A673 (cell line): ENCODE data around the gene S100A16. TPM values are rescaled to one million over a fixed set of nuclear protein-coding genes. Genes with fewer than 3 reads are reported as not detected.
"Not testable (repeated sequence)": the region's sequence is repeated elsewhere in the genome, so short reads cannot be mapped to it uniquely, and the experiment has no call there.

Experiments
- BruUV-seq: library from RNA; stranded (reverse); fragments of 400-500 nt; replicated peaks from 2 replicates; lab custom pipeline; 2021; lab: Mats Ljungman, UMichigan
- CTCF ChIA-PET: fragments of 300-600 bp; sonication (Branson Sonifier 250); formaldehyde crosslinking; loops from one replicate; lab custom pipeline; 2022; ENCODE audit warnings: antibody characterized with exemption; lab: Charles Lee
- POLR2A ChIA-PET: fragments of 300-600 bp; sonication (Branson Sonifier 250); formaldehyde crosslinking; loops from one replicate; lab custom pipeline; 2022; ENCODE audit warnings: antibody characterized with exemption; ENCODE audit not compliant: low non-redundant PET; lab: Charles Lee
- DNase-seq: peaks from one replicate; pipeline ENCODE4 v3.0.0-alpha.2; 2015; ENCODE audit warnings: low spot score
- H3K27ac ChIP-seq: fragments of 200-600 bp; sonication (generic); 2 replicates; pipeline ENCODE4 v1.5.1; 2016; ENCODE audit warnings: mixed run types, low read depth, mild to moderate bottlenecking, mixed read lengths, antibody characterized with exemption, low read length; ENCODE audit not compliant: poor library complexity, severe bottlenecking
- H3K27me3 ChIP-seq: fragments of 200-600 bp; sonication (generic); replicated peaks from 2 replicates; pipeline ENCODE4 v1.6.1; 2017; ENCODE audit warnings: mixed run types, low read depth, mild to moderate bottlenecking, mixed read lengths, antibody characterized with exemption, low read length; ENCODE audit not compliant: insufficient read depth, poor library complexity
- H3K36me3 ChIP-seq: fragments of 200-600 bp; sonication (generic); 2 replicates; pipeline ENCODE4 v1.6.1; 2016; ENCODE audit warnings: mixed run types, mild to moderate bottlenecking, mixed read lengths, antibody characterized with exemption, low read length; ENCODE audit not compliant: insufficient read depth, poor library complexity, severe bottlenecking
- H3K4me1 ChIP-seq: fragments of 200-600 bp; sonication (generic); 2 replicates; pipeline ENCODE4 v1.6.1; 2017; ENCODE audit warnings: mixed run types, mild to moderate bottlenecking, mixed read lengths, antibody characterized with exemption, low read length; ENCODE audit not compliant: insufficient read depth, poor library complexity, severe bottlenecking
- H3K4me3 ChIP-seq: fragments of 200-600 bp; sonication (generic); 2 replicates; pipeline ENCODE4 v1.5.1; 2016; ENCODE audit warnings: low read depth, mixed run types, mild to moderate bottlenecking, mixed read lengths, low read length; ENCODE audit not compliant: poor library complexity, severe bottlenecking
- H3K9me3 ChIP-seq: fragments of 200-600 bp; sonication (generic); 2 replicates; pipeline ENCODE4 v1.6.1; 2016; ENCODE audit warnings: mixed run types, low read depth, mild to moderate bottlenecking, mixed read lengths, antibody characterized with exemption, low read length; ENCODE audit not compliant: poor library complexity, severe bottlenecking
- EZH2 ChIP-seq: fragments of 200-600 bp; sonication (generic); IDR thresholded peaks from 2 replicates; pipeline ENCODE4 v1.6.1; 2017; ENCODE audit warnings: borderline replicate concordance, low read depth, mild to moderate bottlenecking, mixed read lengths, antibody characterized with exemption, low read length; ENCODE audit not compliant: poor library complexity, severe bottlenecking
- intact Hi-C: fragments of 100-400 bp; cut with micrococcal nuclease; formaldehyde crosslinking; loops from one replicate; pipeline ENCODE4 v1.10.0; 2022; ENCODE audit not compliant: unreplicated experiment
- total RNA-seq: library from RNA; stranded (reverse); gene quantifications from 2 replicates; pipeline ENCODE4 v1.2.3, GENCODE V29; 2021
- TF ChIP-seq, protein P1 (sequence below): fragments of 300-800, 200-600 bp; sonication (generic); conservative IDR thresholded peaks from 2 replicates; pipeline ENCODE4 v1.5.1; 2017; ENCODE audit warnings: low read depth, mild to moderate bottlenecking, antibody characterized with exemption, low read length, moderate library complexity, mixed read lengths

Gene S100A16
- total RNA-seq, 1 experiment from 2014 or later = 0.43 TPM

DNA sequence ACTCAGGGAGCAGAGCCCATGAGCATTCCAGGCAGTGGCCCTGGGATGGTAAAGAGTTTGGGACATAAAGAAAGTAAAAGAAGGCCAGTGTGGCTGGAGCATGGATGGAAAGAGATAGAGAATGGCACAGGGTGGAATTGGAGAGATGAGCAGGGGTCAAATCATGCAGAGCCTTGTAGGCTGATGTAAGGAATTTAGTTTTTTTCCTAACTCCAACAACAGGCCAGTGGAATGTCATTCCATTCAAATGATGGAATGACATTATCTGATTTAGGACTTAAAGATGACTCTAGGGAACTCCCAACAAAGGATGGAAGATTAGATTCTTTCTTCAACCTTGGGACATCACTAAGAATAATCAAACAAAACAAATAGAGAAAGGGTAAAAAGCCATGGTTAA, 34.4 kb downstream of the S100A16 start:
- Histone ChIP-seq H3K27ac (no peak overlapping the region), H3K4me1 (no peaks in the 10 kb centered on the region), H3K4me3 (no peak overlapping the region), H3K36me3 (no peaks in the 10 kb centered on the region), H3K9me3 (no peaks in the 10 kb centered on the region), H3K27me3 (no peaks in the 10 kb centered on the region)
- POLR2A ChIA-PET = no interaction called here
- no peak for DNase-seq
- no TSS peak for BruUV-seq
- TF ChIP-seq, protein P1, sequence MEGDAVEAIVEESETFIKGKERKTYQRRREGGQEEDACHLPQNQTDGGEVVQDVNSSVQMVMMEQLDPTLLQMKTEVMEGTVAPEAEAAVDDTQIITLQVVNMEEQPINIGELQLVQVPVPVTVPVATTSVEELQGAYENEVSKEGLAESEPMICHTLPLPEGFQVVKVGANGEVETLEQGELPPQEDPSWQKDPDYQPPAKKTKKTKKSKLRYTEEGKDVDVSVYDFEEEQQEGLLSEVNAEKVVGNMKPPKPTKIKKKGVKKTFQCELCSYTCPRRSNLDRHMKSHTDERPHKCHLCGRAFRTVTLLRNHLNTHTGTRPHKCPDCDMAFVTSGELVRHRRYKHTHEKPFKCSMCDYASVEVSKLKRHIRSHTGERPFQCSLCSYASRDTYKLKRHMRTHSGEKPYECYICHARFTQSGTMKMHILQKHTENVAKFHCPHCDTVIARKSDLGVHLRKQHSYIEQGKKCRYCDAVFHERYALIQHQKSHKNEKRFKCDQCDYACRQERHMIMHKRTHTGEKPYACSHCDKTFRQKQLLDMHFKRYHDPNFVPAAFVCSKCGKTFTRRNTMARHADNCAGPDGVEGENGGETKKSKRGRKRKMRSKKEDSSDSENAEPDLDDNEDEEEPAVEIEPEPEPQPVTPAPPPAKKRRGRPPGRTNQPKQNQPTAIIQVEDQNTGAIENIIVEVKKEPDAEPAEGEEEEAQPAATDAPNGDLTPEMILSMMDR = no peak
- TF ChIP-seq EZH2 = no peak
- intact Hi-C loops = no loop called here
- CTCF ChIA-PET = no interaction called here

DNA sequence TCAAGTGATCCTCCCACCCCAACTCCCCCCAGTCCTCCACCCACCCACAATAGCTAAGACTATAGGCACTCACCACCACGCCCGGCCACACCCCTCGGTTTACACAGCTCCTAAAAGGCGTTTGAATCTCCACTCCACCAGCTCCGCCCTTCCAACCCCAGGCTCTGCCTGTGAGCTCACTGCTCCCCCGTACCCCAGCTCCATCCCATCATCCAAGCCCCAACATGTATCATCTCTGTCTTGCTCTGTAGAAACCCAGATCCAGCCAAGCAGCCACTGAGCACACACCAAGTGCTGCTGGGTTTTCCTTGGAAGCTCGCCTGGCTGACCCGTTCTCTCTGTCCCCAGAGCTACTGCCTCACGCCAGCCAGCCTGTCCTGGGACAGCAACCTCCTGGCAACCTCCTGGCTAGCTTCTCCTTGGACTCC, 35.3 kb downstream of the S100A16 start:
- Histone ChIP-seq H3K9me3 (no peaks in the 10 kb centered on the region), H3K27me3 (no peaks in the 10 kb centered on the region), H3K4me1 (no peaks in the 10 kb centered on the region), H3K27ac (no peak overlapping the region), H3K4me3 (no peak overlapping the region), H3K36me3 (no peaks in the 10 kb centered on the region)
- CTCF ChIA-PET = no interaction called here
- intact Hi-C loops = no loop called here
- TF ChIP-seq EZH2 = no peak
- TF ChIP-seq, protein P1 = no peak
- POLR2A ChIA-PET = no interaction called here
- BruUV-seq = no TSS peak
- DNase-seq = no peak

DNA sequence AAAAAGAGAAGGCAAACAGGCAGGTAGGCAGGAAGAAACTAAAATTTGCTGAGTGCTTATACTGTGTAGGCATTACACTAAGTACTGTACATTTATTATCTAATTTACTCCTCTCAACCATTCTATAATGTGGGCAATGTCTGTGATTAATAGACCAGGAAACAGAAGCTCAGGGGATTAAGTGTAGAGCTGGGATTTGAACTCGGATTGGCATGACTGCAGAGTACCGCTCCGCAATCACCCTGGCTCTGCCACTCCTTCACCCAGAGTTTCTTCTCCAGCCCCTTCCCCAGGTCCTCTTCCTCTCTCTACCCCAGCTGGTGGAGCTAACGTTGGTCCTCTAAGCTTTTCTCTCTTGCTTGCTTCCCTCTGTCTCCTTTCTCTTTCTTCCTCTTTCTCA, 35.8 kb downstream of the S100A16 start:
- CTCF ChIA-PET = no interaction called here
- Histone ChIP-seq H3K9me3 (no peaks in the 10 kb centered on the region), H3K27me3 (no peaks in the 10 kb centered on the region), H3K4me3 (no peak overlapping the region), H3K36me3 (no peaks in the 10 kb centered on the region), H3K27ac (no peak overlapping the region), H3K4me1 (no peaks in the 10 kb centered on the region)
- intact Hi-C loops = no loop called here
- no peak for DNase-seq
- POLR2A ChIA-PET = no interaction called here
- BruUV-seq = no TSS peak
- TF ChIP-seq, protein P1 = no peak
- TF ChIP-seq EZH2 = no peak

DNA sequence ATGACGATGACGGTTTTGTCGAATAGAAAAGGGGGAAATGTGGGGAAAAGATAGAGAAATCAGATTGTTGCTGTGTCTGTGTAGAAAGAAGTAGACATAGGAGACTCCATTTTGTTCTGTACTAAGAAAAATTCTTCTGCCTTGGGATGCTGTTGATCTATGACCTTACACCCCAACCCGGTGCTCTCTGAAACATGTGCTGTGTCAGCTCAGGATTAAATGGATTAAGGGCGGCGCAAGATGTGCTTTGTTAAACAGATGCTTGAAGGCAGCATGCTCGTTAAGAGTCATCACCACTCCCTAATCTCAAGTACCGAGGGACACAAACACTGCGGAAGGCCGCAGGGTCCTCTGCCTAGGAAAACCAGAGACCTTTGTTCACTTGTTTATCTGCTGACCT, 37.4 kb downstream of the S100A16 start:
- H3K4me3 ChIP-seq, BruUV-seq, H3K27me3 ChIP-seq, H3K9me3 ChIP-seq, POLR2A ChIA-PET, H3K27ac ChIP-seq, DNase-seq, CTCF ChIA-PET, H3K36me3 ChIP-seq, H3K4me1 ChIP-seq, intact Hi-C loops: not testable (repeated sequence)

DNA sequence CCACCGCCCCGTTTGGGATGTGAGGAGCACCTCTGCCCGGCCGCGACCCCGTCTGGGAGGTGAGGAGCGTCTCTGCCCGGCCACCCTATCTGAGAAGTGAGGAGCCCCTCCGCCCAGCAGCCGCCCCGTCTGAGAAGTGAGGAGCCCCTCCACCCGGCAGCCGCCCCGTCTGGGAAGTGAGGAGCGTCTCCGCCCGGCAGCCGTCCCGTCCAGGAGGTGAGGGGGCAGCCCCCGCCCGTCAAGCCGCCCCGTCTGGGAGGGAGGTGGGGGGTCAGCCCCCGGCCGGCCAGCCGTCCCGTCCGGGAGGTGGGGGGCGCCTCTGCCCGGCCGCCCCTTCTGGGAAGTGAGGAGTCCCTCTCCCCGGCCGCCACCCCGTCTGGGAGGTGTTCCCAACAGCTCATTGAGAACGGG, 37.9 kb downstream of the S100A16 start:
- CTCF ChIA-PET = not testable (repeated sequence)

More for the DNA sequence above, 37.9 kb downstream of the S100A16 start:
- H3K4me3 ChIP-seq, H3K27me3 ChIP-seq, H3K9me3 ChIP-seq, H3K36me3 ChIP-seq, intact Hi-C loops, POLR2A ChIA-PET, DNase-seq, H3K27ac ChIP-seq, H3K4me1 ChIP-seq, BruUV-seq: not testable (repeated sequence)
